ENCODE results near the gene ERP27.

ERP27 gene

DNA sequence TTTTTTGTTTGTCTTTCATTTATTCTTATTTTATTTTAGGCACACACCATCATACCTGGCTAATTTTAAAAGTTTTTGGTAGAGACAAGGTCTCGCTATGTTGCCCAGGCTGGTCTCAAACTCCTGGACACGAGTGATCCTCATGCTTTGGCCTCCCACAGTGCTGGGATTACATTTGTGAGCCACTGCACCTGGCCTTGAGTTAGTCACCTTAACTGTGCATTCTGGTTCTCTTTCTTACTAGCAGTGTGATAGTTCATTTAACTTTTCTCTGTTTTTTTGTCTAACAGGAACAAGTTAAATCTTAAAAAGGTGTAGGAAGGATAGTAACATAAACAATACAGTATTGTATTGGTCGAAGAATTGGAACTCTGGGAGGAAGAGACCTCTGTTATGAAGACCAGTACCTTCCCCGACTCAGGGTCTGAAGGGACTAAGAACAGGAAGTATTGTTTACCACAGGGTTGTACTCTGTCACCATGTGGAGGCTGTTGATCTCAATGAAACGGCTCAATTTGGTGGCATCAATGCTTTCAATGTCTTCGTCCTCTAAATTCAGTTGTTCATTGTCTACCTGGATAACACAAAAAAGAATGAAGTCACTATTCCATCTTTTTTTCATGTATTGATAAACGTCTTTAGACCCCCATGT lies 17.7 kb downstream of the ERP27 start:
- H3K36me3 ChIP-seq (ENCODE audit: control insufficient read depth, insufficient read depth, low read length) = no peaks in the 10 kb centered on the region; the same call in none of the 2 replicates
- DNase-seq (ENCODE audit: extremely low read depth, insufficient read length) = no peak
- no peaks in the 10 kb centered on the region for H3K27me3 ChIP-seq (replicated peaks; ENCODE audit: control insufficient read depth, insufficient read depth, low read length)
- no peak overlapping the region for H3K4me3 ChIP-seq (replicated peaks; ENCODE audit: low read depth, low read length)
- TF ChIP-seq, protein P1, sequence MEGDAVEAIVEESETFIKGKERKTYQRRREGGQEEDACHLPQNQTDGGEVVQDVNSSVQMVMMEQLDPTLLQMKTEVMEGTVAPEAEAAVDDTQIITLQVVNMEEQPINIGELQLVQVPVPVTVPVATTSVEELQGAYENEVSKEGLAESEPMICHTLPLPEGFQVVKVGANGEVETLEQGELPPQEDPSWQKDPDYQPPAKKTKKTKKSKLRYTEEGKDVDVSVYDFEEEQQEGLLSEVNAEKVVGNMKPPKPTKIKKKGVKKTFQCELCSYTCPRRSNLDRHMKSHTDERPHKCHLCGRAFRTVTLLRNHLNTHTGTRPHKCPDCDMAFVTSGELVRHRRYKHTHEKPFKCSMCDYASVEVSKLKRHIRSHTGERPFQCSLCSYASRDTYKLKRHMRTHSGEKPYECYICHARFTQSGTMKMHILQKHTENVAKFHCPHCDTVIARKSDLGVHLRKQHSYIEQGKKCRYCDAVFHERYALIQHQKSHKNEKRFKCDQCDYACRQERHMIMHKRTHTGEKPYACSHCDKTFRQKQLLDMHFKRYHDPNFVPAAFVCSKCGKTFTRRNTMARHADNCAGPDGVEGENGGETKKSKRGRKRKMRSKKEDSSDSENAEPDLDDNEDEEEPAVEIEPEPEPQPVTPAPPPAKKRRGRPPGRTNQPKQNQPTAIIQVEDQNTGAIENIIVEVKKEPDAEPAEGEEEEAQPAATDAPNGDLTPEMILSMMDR (IDR thresholded peaks at IDR 0.05; ENCODE audit: insufficient read depth, low read length, poor library complexity, severe bottlenecking) = no peak

DNA sequence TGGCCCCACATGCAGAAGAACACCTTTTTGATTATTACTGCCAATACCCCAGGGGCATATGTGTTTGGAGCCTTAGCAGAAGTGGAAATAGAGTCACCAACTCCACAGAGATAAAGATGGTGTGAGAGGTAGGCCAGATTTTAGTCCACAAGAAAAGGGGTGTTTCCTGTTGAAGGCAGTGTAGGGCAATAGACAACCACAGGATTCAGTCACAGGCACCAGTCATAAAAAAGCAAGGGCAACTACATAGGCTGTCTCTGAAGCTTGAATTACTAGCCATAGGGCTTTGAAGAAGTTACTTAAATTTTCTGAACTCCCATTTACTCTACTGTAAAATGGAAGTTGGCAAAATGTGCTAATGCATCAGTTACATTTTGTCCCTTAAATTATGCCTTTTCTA lies 18.9 kb downstream of the ERP27 start:
- TF ChIP-seq, protein P1 (IDR thresholded peaks at IDR 0.05; ENCODE audit: insufficient read depth, low read length, poor library complexity, severe bottlenecking) = no peak
- H3K4me3 ChIP-seq (replicated peaks; ENCODE audit: low read depth, low read length) = no peak overlapping the region
- H3K27me3 ChIP-seq (replicated peaks; ENCODE audit: control insufficient read depth, insufficient read depth, low read length) = no peaks in the 10 kb centered on the region
- no peak for DNase-seq (ENCODE audit: extremely low read depth, insufficient read length)
- H3K36me3 ChIP-seq (ENCODE audit: control insufficient read depth, insufficient read depth, low read length) = peaks cover under 1% of the 10 kb centered on the region

DNA sequence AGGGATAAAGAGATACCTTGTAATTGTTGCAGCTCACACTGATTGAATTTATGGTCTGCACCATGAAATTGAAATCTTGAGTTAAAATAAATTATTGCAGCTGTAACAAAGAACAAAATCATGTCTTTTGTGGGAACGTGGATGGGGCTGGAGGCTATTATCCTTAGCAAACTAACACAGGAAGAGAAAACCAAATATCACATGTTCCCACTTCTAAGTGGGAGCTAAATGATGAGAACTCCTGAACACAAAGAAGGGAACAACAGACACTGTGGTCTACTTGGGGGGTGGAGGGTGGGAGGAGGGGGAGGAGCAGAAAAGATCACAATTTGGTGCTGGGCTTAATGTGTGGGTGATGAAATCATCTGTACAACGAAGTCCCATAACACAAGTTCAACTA lies 22.6 kb downstream of the ERP27 start:
- Histone ChIP-seq H3K36me3 (ENCODE audit: control insufficient read depth, insufficient read depth, low read length) (peaks cover 8% of the 10 kb centered on the region), H3K27me3 (replicated peaks; ENCODE audit: control insufficient read depth, insufficient read depth, low read length) (no peaks in the 10 kb centered on the region), H3K4me3 (replicated peaks; ENCODE audit: low read depth, low read length) (no peak overlapping the region)
- TF ChIP-seq, protein P1 (IDR thresholded peaks at IDR 0.05; ENCODE audit: insufficient read depth, low read length, poor library complexity, severe bottlenecking) = no peak
- no peak for DNase-seq (ENCODE audit: extremely low read depth, insufficient read length)

DNA sequence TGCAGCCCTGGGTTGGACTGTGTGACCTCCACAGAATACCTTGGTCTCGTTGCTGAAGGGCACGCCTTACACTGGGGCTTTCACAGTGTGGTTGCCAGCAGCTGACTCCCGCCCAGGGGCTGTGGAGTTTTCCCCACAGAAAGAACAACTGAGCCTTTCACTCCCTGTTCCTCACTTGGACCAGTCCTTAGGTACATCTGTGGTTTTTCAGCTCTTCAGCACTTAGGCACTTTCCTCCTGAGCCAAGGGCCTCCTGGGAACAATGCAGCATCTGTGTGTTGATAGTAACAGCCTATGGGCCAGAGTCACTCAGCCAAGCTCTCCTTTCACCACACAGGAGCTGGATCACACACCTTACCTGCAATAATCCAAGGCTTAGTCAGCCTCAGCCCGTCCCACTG lies 25.0 kb downstream of the ERP27 start:
- peaks cover 8% of the 10 kb centered on the region for H3K36me3 ChIP-seq (ENCODE audit: control insufficient read depth, insufficient read depth, low read length)

DNA sequence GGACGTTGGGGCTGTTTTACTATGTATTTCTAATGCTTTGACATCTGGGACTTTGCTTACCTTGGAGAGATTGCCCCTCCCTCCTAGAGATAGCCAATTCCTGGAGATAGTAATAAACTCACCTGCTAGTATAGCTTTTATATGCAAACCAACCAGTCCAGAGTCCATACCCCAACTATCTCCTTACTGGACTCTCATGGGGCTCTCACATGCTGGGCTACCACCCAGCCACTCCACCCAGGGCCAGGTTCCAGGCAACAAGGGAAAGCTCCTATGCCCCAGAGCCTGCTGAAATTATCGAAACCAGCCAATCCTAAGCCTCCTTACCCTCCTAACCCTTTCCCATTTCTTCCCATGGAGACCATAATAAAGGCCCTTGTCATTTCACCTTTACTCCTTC lies 27.2 kb downstream of the ERP27 start:
- H3K4me3 ChIP-seq (replicated peaks; ENCODE audit: low read depth, low read length) = no peak overlapping the region
- H3K36me3 ChIP-seq (ENCODE audit: control insufficient read depth, insufficient read depth, low read length) = peaks cover 8% of the 10 kb centered on the region
- TF ChIP-seq, protein P1 (IDR thresholded peaks at IDR 0.05; ENCODE audit: insufficient read depth, low read length, poor library complexity, severe bottlenecking) = no peak
- H3K27me3 ChIP-seq (replicated peaks; ENCODE audit: control insufficient read depth, insufficient read depth, low read length) = no peaks in the 10 kb centered on the region
- no peak for DNase-seq (ENCODE audit: extremely low read depth, insufficient read length)

More for the DNA sequence above, 25.0 kb downstream of the ERP27 start:
- no peak for DNase-seq (ENCODE audit: extremely low read depth, insufficient read length)
- TF ChIP-seq, protein P1 (IDR thresholded peaks at IDR 0.05; ENCODE audit: insufficient read depth, low read length, poor library complexity, severe bottlenecking) = no peak
- no peak overlapping the region for H3K4me3 ChIP-seq (replicated peaks; ENCODE audit: low read depth, low read length)
- no peaks in the 10 kb centered on the region for H3K27me3 ChIP-seq (replicated peaks; ENCODE audit: control insufficient read depth, insufficient read depth, low read length)
